Fibroblast of lung (primary cell): ENCODE data around the gene GPR157. TPM values are rescaled to one million over a fixed set of nuclear protein-coding genes. Genes with fewer than 3 reads are reported as not detected.

ENCODE experiments used
- DNase-seq, 2 donors: peaks; one replicate each; pipeline versions ENCODE4 v3.0.0 to v3.0.0-alpha.2; 2010; ENCODE audit warnings: low read depth in 2 of 2
- H2AFZ ChIP-seq: 2 replicates; pipeline ENCODE4 v1.5.1; 2012; ENCODE audit warnings: low read length, control low read depth, inconsistent platforms
- H3K27ac ChIP-seq: 2 replicates; pipeline ENCODE4 v1.5.1; 2011; ENCODE audit warnings: low read length, control low read depth; ENCODE audit not compliant: insufficient read depth
- H3K27me3 ChIP-seq: 2 replicates; pipeline ENCODE4 v1.5.1; 2011; ENCODE audit warnings: mild to moderate bottlenecking, low read length; ENCODE audit not compliant: control insufficient read depth, insufficient read depth
- H3K36me3 ChIP-seq: 2 replicates; pipeline ENCODE4 v1.5.1; 2011; ENCODE audit warnings: low read length; ENCODE audit not compliant: control insufficient read depth, insufficient read depth
- H3K4me1 ChIP-seq: 2 replicates; pipeline ENCODE4 v1.5.1; 2011; ENCODE audit warnings: low read length; ENCODE audit not compliant: control insufficient read depth, insufficient read depth; ENCODE audit errors: extremely low read depth
- H3K4me2 ChIP-seq: 2 replicates; pipeline ENCODE4 v1.5.1; 2011; ENCODE audit warnings: low read length, control low read depth; ENCODE audit not compliant: insufficient read depth; ENCODE audit errors: extremely low read depth
- H3K4me3 ChIP-seq, 4 experiments: fragments of 200-600 bp in 1 of 4; sonication (generic) in 1 of 4; replicated peaks in 1 of 4; 2 replicates each; pipeline ENCODE4 v1.5.1; 2011 to 2016; ENCODE audit warnings: low read length in 4 of 4, low read depth in 3 of 4, mild to moderate bottlenecking in 3 of 4, control low read depth in 2 of 4, inconsistent platforms in 1 of 4, mixed read lengths in 1 of 4; ENCODE audit not compliant: insufficient read depth in 1 of 4; ENCODE audit errors: control extremely low read depth in 1 of 4
- H3K79me2 ChIP-seq: 2 replicates; pipeline ENCODE4 v1.5.1; 2012; ENCODE audit warnings: mild to moderate bottlenecking, low read length, inconsistent platforms; ENCODE audit not compliant: control insufficient read depth, insufficient read depth
- H3K9ac ChIP-seq: 2 replicates; pipeline ENCODE4 v1.5.1; 2011; ENCODE audit warnings: mild to moderate bottlenecking, low read length, control low read depth; ENCODE audit not compliant: insufficient read depth
- H3K9me3 ChIP-seq: 2 replicates; pipeline ENCODE4 v1.5.1; 2012; ENCODE audit warnings: low read depth, low read length; ENCODE audit not compliant: control insufficient read depth, insufficient read depth
- H4K20me1 ChIP-seq: 2 replicates; pipeline ENCODE4 v1.5.1; 2011; ENCODE audit warnings: low read length; ENCODE audit not compliant: control insufficient read depth, insufficient read depth; ENCODE audit errors: extremely low read depth
- EZH2 ChIP-seq: IDR thresholded peaks from 2 replicates; pipeline ENCODE4 v1.5.1; 2012; ENCODE audit warnings: low read length, control low read depth, mild to moderate bottlenecking; ENCODE audit errors: missing control alignments
- polyA plus RNA-seq, 2 donors: library from polyadenylated mRNA; depleted of rRNA in 1 of 2; stranded (reverse) in 1 of 2; unstranded in 1 of 2; fragments of >200 nt; gene quantifications; 2 replicates each; pipeline ENCODE4 v1.2.1, GENCODE V29; 2011 to 2012; ENCODE audit warnings: missing spikeins in 1 of 2
- total RNA-seq: library from RNA; depleted of rRNA; stranded (reverse); fragments of >200 nt; gene quantifications from 2 replicates; pipeline ENCODE4 v1.2.1, GENCODE V29; 2014
- TF ChIP-seq, protein P1 (sequence below), 2 donors: IDR thresholded peaks in 1 of 2; conservative IDR thresholded peaks in 1 of 2; 1 replicate in 1 of 2; 2 replicates in 1 of 2; pipeline ENCODE4 v1.5.1; 2011 to 2012; ENCODE audit warnings: low read length in 2 of 2, control low read depth in 1 of 2, inconsistent platforms in 1 of 2, low read depth in 1 of 2, mild to moderate bottlenecking in 1 of 2

GPR157 gene
- total and polyA plus RNA-seq, 2 donors (not counting 1 experiment from before 2014, with no cell fraction given), result 0.82 to 3.1 TPM

DNA sequence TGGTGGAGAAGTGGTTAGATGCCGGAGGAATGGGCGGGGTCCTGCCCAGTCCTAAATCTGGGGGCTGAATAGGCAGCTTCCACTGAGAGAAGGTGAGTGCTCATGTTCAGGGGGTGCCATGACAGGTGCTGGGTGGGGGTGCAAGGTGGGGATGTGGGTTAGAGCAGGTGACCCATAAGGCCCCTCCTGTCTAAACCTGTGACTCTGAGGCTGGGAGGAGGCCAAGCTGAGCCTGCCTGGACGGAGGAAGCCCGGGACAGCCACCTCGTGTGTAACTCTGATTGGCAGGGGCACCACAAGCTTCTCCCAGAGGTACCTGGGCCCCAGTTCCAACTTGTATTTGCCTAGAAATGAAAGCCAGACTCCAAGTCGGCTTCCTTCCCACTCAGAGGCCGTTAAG lies 10.7 kb downstream of the GPR157 start:
- no peak overlapping the region for H3K4me2 ChIP-seq
- no peak overlapping the region for H3K4me3 ChIP-seq
- no peak overlapping the region for H3K27ac ChIP-seq
- no peaks in the 10 kb centered on the region for H3K9me3 ChIP-seq
- H4K20me1 ChIP-seq, result no peaks in the 10 kb centered on the region
- no peak overlapping the region for H3K9ac ChIP-seq
- no peaks in the 10 kb centered on the region for H3K36me3 ChIP-seq
- H3K79me2 ChIP-seq, result no peaks in the 10 kb centered on the region
- TF ChIP-seq EZH2, result no peak
- TF ChIP-seq, protein P1, sequence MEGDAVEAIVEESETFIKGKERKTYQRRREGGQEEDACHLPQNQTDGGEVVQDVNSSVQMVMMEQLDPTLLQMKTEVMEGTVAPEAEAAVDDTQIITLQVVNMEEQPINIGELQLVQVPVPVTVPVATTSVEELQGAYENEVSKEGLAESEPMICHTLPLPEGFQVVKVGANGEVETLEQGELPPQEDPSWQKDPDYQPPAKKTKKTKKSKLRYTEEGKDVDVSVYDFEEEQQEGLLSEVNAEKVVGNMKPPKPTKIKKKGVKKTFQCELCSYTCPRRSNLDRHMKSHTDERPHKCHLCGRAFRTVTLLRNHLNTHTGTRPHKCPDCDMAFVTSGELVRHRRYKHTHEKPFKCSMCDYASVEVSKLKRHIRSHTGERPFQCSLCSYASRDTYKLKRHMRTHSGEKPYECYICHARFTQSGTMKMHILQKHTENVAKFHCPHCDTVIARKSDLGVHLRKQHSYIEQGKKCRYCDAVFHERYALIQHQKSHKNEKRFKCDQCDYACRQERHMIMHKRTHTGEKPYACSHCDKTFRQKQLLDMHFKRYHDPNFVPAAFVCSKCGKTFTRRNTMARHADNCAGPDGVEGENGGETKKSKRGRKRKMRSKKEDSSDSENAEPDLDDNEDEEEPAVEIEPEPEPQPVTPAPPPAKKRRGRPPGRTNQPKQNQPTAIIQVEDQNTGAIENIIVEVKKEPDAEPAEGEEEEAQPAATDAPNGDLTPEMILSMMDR (conservative IDR thresholded peaks at IDR 0.05 in 1 of 2, IDR thresholded peaks at IDR 0.05 in 1 of 2; ENCODE audit: low read depth in 1 of 2, low read length in 2 of 2), result no peak
- H3K4me1 ChIP-seq, result no peaks in the 10 kb centered on the region
- no peak for DNase-seq
- H2AFZ ChIP-seq, result no peak overlapping the region
- no peaks in the 10 kb centered on the region for H3K27me3 ChIP-seq

GRCh38 chr1:9115351-9116205 lies 13.3 kb downstream of the GPR157 start:
- H3K79me2 ChIP-seq, result no peaks in the 10 kb centered on the region
- H3K9me3 ChIP-seq, result no peaks in the 10 kb centered on the region

More at GRCh38 chr1:9115351-9116205, 13.3 kb downstream of the GPR157 start:
- Histone ChIP-seq H3K4me1 (no peaks in the 10 kb centered on the region), H2AFZ (no peak overlapping the region), H3K27me3 (no peaks in the 10 kb centered on the region), H3K9ac (no peak overlapping the region), H3K36me3 (no peaks in the 10 kb centered on the region), H3K4me3 (no peak overlapping the region), H3K4me2 (no peak overlapping the region), H4K20me1 (no peaks in the 10 kb centered on the region), H3K27ac (no peak overlapping the region)
- no peak for TF ChIP-seq EZH2
- TF ChIP-seq, protein P1 (conservative IDR thresholded peaks at IDR 0.05 in 1 of 2, IDR thresholded peaks at IDR 0.05 in 1 of 2; ENCODE audit: low read depth in 1 of 2, low read length in 2 of 2), result no peak
- DNase-seq, result peak in 1 of 2 donors; percentile 52
